GM21786 (cell line): ENCODE results near the gene TTC28.
"Not testable (repeated sequence)": the region's sequence is repeated elsewhere in the genome, so short reads cannot be mapped to it uniquely, and the experiment has no call there.

Experiments
- ATAC-seq: cut with Tn5 transposase; IDR thresholded peaks from one replicate; pipeline ENCODE4 v1.9.1; 2021; ENCODE audit not compliant: unreplicated experiment

TTC28 gene

DNA sequence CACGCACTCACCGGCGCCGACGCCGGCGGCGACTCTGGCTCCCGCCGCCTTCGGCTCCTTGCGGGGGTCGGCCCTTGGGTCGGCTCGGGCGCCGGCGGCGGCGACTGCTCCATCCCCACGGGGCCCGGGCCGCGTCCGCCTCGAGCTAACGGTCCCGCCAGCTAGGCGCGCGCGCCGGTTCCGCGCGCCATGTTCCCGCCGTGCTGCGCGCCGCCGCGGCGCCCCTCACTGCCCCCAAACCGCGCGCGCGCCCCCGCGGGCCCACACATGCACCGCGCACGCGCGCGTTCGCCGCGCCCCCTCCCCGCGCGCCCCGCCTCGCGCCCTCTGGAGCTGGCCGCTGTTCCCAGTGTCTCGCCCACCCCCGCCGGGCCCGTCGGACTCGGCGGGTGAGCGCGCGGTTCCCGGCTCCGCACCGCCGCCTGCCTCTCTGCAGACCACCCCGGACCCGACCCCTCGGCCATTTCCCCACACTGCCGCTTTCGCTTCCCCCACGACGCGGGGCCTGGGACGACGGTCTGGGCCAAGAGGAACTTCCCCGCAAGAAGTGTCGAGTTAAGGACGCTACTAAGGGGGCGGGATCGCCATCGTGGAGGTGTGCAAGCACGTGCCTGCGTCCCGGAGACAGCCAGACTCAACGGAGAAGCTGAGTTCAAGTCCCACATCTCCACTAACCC, at the start of gene TTC28:
TSS of gene TTC28 (minus strand) at position 230 of the 677 bp plus-strand sequence. CDS start at position 113, 117 bp downstream.
- not testable (repeated sequence) for ATAC-seq

- no peak for ATAC-seq
Observed at GRCh38 chr22:28728621-28729313, 49.1 kb upstream of the TTC28 start.

DNA sequence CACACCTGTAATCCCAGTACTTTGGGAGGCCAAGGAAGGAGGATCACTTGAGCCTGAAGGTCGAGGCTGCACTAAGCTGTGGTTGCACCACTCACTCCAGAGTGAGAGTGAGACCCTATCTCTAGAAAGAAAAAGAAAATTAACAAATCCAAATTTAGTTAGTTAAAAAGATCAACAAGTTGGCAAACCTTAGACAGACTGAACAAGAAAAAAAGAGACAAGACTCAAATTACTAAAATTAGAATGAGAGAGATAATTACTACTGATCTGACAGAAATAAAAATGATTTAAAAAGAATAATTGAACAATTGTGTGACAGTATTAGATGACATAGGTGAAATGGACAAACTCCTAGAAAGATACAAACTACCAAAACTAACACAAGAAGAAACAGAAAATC, 48.4 kb upstream of the TTC28 start:
- no peak for ATAC-seq

DNA sequence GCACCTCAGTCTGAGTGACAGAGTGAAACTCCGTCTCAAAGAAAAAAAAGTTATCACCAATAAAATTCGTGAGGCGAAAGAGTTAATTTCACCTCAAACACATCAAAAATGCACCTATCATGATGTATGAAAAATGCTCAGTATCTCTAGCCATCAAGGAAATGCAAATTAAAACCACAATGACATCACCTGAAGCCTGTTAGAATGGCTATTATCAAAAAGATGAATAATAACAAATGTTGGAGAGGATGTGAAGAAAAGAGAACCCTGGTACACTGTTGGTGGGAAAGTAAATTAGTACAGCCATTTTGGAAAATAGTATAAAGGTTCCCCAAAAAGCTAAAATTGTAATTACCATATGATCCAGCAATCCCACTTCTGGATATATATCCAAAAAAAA, 38.4 kb upstream of the TTC28 start:
- ATAC-seq = no peak

GRCh38 chr22:28716686-28717085, 37.0 kb upstream of the TTC28 start:
- no peak for ATAC-seq

- ATAC-seq = no peak
Observed at GRCh38 chr22:28715611-28716010, 36.0 kb upstream of the TTC28 start.

DNA sequence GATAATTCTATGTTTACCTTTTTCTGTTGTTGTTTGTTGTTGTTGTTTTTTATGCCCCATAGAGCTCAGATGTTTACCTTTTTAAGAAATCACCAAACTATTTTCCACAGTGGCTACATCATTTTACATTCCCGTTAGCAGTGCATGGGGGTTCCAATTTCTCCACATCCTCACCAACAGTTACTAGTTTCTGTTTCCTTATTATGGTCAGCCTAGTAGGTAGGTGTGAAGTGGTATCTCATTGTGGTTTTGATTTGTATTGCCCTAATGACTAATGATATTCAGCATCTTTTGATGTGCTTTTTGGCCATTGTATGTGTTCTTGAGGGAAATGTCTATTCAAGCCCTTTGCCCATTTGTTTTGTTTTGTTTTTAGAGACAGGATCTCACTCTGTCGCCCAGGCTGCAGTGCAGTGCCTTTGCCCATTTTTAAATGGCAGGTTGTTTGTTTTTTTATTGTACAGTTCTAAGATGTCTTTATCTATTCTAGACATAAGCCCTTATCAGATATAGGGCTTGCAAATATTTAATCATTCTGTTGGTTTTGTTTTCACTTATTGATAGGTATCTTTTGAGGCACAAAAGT, 34.5 kb upstream of the TTC28 start:
- no peak for ATAC-seq

DNA sequence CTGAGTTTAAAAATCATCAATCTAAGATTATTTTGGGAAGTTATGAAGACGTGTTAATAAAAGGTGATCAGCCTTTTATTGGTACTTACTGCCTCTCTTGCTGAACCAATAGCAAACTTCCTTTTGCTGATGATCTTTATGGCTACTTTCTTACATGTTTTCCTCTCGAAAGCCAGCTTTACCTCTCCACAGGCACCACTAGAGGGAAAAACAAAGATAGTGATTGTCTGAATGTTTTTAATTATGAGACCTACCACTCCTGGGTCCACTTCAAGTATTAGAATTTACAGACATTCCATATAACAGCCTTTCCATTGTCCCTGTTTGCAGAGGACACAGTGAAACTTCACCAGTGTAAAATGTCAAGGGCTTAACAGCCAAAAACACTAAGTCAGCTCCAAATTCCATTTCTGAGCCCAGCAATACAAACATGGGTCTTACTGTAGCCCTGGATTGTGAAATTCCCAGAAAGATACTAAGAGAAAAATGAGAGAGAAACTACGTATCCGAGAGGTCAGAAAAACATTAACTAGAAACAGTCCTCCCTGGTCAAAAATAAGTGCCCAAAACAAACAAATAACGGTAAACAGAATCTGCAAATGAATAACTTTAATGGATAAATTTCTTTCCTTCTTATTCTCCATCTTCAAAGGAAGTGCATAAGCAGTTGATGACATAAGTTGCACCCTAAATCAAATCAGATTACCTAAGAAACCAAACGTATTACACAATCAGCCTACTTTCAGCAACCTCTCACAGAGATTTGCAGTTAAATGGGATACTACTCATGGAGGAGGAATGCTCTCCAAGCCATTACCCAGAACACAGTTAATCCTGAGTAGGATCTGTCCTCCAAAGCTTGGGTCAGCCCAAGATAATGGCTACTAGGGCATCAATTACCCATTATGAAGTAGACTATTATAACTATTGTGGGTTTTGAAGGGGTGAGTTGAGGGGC, 32.5 kb upstream of the TTC28 start:
- no peak for ATAC-seq

DNA sequence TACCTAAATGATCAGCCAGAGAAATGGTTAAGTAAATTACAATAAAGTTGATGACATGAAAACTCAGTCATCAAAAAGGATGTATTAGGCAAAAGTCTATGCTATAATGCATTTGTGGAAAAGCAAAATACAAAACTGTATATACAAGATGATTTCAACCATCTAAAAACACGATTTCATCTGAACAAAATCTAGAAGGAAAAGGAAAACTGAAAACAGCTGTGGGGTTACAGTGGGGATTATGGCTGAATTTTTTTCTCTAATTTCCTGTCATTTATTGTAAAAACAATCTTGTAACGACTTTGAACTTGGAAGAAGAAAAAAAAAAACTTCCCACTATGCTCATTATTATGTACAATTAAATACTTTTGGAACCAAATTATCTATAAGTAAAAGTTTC, 31.7 kb upstream of the TTC28 start:
- no peak for ATAC-seq

DNA sequence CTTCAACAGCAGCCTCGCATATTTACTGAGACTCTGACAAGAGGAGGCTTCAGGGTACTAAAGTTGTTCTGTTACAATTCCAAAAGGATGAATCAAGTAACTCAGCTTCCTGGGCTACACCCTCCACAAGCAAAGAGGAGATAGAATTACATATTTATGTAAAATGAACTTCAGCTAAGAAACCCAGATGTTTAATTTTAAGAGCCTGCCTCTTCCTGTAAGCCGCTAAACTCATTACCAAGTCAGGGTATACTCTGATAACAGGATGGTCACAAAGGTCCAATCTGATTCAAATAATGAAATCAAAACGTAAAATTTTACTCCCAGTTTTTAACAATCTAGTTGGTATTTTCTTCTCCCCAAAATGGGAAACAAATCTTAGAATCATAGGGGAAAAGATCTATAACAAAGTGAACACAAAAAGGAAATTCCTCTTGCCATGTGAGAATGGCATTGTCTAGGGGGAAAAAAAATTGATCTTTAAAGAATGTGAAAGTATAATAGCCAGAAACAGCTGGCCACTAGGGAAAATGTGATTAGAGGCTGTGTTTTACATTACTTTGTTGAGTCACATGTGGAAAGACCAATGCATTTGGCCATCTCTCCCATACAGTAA, 31.0 kb upstream of the TTC28 start:
- no peak for ATAC-seq

DNA sequence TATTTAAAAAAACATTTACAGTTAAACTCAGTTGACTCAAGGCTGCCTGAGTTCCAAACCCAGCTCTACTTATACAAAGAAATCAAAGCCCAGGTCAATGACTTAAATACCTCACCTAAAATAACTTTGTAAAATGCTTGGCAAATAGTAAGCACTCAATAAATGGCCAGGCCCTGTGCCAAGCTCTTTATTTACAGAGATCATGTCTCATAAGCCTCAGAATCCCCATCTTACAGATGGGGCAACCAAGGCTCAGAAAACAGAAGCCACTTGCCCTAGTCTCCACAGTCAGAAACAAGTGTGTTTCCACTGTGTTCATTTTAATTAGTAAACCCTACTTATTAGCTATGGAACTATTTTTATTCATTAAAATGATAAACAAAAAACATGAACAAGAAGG, 30.5 kb upstream of the TTC28 start:
- ATAC-seq = no peak

DNA sequence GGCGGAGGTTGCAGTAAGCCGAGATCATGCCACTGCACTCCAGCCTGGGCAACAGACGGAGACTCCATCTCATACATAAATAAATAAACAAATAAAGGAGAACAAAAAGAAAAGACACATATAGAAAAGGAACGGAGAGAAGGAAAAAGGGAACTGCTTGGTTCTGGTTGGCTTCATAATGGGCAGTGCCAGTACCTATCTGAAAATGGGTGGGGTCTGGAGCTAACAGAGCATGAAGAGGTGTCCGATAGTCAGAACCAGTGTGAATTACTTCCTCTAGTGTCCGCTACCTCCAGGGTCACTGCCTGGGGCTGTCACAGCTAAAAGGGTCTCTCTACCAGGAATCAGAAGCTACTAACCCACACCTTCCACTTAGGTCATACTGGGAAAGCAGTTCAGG, 27.2 kb upstream of the TTC28 start:
- ATAC-seq = no peak

DNA sequence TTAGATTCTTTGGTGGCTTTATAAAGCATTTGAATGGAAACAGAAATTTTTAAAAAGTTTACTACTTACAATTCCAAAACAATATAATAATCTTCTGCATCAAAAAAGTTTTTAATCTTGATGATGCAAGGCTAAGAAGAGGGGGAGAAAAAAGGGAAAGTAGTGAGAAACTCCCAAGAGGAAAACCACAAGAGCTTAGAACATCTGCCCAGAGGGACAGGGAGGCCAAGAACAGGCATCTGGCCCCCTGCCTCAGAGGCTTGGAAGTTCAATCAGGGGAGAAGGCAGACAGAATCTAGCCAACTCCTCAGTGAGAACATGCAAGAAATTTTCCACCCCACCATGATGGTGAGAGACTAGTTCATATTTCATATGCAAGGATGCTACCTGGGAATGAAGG, 23.8 kb upstream of the TTC28 start:
- ATAC-seq = no peak

GRCh38 chr22:28702891-28703290, 23.3 kb upstream of the TTC28 start:
- no peak for ATAC-seq

DNA sequence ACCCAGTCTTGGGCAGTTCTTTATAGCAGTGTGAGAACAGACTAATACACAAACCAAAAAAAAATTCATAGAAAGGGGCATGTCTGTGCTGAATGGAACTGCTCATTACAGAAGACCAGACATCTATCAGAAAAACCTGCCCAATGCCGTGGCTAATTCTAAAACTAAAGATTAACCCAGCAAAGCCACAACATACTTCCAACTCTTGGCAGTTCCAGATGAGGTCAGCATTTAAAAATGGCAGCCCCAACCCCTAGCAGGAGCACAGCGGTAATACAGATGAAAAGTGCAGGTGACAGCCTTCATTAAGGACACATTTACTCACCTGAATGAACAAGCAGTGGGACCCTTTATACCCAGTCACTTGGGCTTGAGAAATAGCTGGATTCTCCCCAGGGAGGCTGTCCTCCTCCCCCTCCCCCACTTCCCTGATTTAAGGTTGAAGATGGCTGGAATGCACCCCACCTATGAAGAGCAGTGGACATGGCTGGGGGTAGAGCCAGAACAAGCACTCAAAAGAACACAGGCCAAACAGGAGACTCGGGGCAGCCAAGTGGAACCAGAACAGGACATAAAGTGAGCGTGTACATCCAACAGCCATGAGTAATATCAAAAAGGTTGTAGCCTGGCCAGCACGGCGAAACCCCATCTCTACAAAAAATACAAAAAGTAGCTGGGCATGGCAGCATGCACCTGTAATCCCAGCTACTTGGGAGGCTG, 13.6 kb upstream of the TTC28 start:
- ATAC-seq = not testable (repeated sequence)

GRCh38 chr22:28689796-28690195, 10.2 kb upstream of the TTC28 start:
- not testable (repeated sequence) for ATAC-seq

- not testable (repeated sequence) for ATAC-seq
Observed at GRCh38 chr22:28682966-28683365, 3.3 kb upstream of the TTC28 start.

- not testable (repeated sequence) for ATAC-seq
Observed at GRCh38 chr22:28680813-28681490, 1.3 kb upstream of the TTC28 start.

DNA sequence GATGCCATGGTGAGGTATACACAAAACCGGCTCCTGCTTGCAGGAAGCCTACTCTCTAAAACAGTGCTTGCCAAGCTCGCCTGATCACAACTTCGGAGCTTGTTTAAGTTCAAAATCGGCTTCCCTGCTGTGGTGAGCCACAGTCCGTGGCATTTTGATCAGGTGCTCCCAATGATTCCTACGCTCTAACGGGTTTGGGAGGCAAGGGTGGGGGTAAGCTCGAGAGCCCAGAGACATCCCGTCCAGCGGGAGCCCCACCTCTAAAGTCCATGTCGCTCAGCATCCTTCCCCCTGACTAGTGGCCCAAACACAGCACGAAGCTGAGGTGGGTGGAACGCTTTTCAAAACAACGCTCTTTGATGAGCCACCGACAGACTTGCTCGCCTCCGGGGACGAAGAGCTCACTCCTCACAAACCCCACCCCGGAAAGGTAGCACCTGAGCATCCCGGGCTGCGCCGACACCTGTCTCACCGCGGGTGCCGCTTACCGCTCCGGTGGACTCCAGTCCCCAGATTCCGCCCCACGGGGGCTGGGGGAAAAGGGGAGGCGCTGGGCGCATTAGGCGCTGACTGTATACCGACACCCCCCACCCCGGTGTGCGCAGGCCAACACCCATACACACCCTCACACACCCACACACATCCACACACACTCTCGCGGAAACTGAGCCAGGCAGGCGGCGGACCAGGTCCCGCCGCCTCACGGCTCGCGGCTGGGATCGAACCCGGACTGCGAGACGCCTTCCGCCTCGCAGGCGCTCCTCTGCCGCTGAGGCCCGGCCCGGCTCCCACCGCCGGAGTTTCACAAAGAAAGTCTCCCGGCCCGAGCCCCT, 646 bp downstream of the TTC28 start:
- not testable (repeated sequence) for ATAC-seq
